ENCODE results near the gene MYCBPAP.
"Not testable (repeated sequence)": the region's sequence is repeated elsewhere in the genome, so short reads cannot be mapped to it uniquely, and the experiment has no call there.

Gene MYCBPAP

GRCh38 chr17:50470426-50470825 is 37.8 kb upstream of the MYCBPAP start:
- no peaks in the 10 kb centered on the region for H3K4me1 ChIP-seq
- no peak for TF ChIP-seq CTCF (IDR thresholded peaks at IDR 0.05; ENCODE audit: low read depth, low read length)
- peaks cover 79% of the 10 kb centered on the region for H3K27me3 ChIP-seq
- H3K4me3 ChIP-seq (ENCODE audit: low read depth, low read length), result no peak overlapping the region
- DNase-seq, result no peak
- H3K9me3 ChIP-seq, result no peaks in the 10 kb centered on the region
- H3K36me3 ChIP-seq, result no peaks in the 10 kb centered on the region

DNA sequence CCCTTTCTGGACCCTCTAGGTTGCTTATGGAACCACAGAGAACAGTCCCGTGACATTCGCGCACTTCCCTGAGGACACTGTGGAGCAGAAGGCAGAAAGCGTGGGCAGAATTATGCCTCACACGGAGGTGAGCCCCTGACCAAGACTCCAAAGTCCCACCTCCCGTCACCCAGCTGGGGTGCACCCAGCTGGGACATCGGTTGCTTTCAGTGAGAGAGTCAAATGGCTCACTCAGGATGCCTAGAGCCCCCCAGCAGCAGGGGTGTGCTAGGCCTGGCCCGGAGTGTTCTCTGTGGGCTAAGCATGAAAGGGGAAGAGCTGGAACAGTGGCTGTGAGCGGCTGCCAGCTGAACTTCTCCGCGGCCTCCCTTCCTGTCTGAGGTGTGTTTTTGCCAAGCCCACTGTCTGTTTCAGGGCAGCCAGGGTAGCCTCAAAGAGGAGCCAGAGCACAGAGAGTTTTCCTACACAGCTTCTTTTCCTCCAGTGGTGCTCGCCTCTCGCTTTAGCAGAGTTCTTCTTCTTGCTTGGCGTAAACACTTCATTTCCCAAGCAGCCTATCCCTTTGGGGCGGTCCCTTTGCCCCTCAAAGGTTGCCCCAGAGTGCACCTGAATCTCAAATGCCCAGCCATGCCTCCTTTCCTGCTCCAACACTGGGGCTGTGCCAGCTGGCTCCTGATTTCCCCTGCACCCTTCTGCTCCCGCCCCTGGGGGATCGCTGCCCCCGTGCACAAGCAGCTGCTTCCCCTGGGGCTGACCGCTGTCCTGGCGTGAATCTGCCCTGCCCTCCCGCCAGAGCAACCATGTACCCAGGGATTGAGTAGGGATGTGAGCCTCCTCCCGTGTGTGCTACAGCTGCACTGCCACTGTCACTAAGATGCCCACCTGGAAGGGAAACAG is 37.0 kb upstream of the MYCBPAP start:
- no peaks in the 10 kb centered on the region for H3K36me3 ChIP-seq
- no peaks in the 10 kb centered on the region for H3K4me1 ChIP-seq
- H3K27me3 ChIP-seq, result peaks cover 80% of the 10 kb centered on the region
- H3K9me3 ChIP-seq, result no peaks in the 10 kb centered on the region
- DNase-seq, result no peak
- H3K4me3 ChIP-seq (ENCODE audit: low read depth, low read length), result no peak overlapping the region
- no peak for TF ChIP-seq CTCF (IDR thresholded peaks at IDR 0.05; ENCODE audit: low read depth, low read length)

GRCh38 chr17:50472286-50472685 is 36.0 kb upstream of the MYCBPAP start:
- no peak for TF ChIP-seq CTCF (IDR thresholded peaks at IDR 0.05; ENCODE audit: low read depth, low read length)

GRCh38 chr17:50472761-50473161 is 35.5 kb upstream of the MYCBPAP start:
- not testable (repeated sequence) for DNase-seq; H3K4me3 ChIP-seq (ENCODE audit: low read depth, low read length); H3K36me3 ChIP-seq; H3K4me1 ChIP-seq; H3K9me3 ChIP-seq
- peaks cover 69% of the 10 kb centered on the region for H3K27me3 ChIP-seq

More at GRCh38 chr17:50472286-50472685, 36.0 kb upstream of the MYCBPAP start:
- no peaks in the 10 kb centered on the region for H3K9me3 ChIP-seq
- H3K4me1 ChIP-seq, result no peaks in the 10 kb centered on the region
- peaks cover 71% of the 10 kb centered on the region for H3K27me3 ChIP-seq
- H3K36me3 ChIP-seq, result no peaks in the 10 kb centered on the region
- no peak for DNase-seq
- H3K4me3 ChIP-seq (ENCODE audit: low read depth, low read length), result no peak overlapping the region

- Histone ChIP-seq H3K36me3 (no peaks in the 10 kb centered on the region), H3K4me1 (no peaks in the 10 kb centered on the region), H3K27me3 (peaks cover 57% of the 10 kb centered on the region), H3K4me3 (ENCODE audit: low read depth, low read length) (no peak overlapping the region), H3K9me3 (no peaks in the 10 kb centered on the region)
- TF ChIP-seq CTCF (IDR thresholded peaks at IDR 0.05; ENCODE audit: low read depth, low read length), result no peak
- DNase-seq, result no peak
Observed at GRCh38 chr17:50473901-50474300, 34.3 kb upstream of the MYCBPAP start.

GRCh38 chr17:50474523-50474922 is 33.7 kb upstream of the MYCBPAP start:
- no peaks in the 10 kb centered on the region for H3K4me1 ChIP-seq
- TF ChIP-seq CTCF (IDR thresholded peaks at IDR 0.05; ENCODE audit: low read depth, low read length), result no peak
- H3K36me3 ChIP-seq, result no peaks in the 10 kb centered on the region; the same call in 1 of the 2 replicates
- H3K4me3 ChIP-seq (ENCODE audit: low read depth, low read length), result no peak overlapping the region
- peaks cover 51% of the 10 kb centered on the region for H3K27me3 ChIP-seq
- no peak for DNase-seq
- no peaks in the 10 kb centered on the region for H3K9me3 ChIP-seq
